CMK (cell line): ENCODE data around the gene GEMIN5.
"Not testable (repeated sequence)": the region's sequence is repeated elsewhere in the genome, so short reads cannot be mapped to it uniquely, and the experiment has no call there.

ENCODE experiments used
- DNase-seq: peaks from one replicate; pipeline ENCODE4 v3.0.0-alpha.2; 2010; ENCODE audit warnings: low read depth

Gene GEMIN5

GRCh38 chr5:154940772-154941620 is 3.0 kb upstream of the GEMIN5 start, which contains the start of gene MRPL22:
TSS of gene MRPL22 (plus strand) at chr5:154941073. CDS start at chr5:154941111, 38 bp downstream.
- DNase-seq, result peak; percentile 85

- DNase-seq, result no peak
These were observed 2.4 kb upstream of the GEMIN5 start for GRCh38 chr5:154940375-154940771.

- DNase-seq, result not testable (repeated sequence)
These were observed 1.4 kb upstream of the GEMIN5 start for GRCh38 chr5:154939387-154939786.

GRCh38 chr5:154937186-154937717 is 759 bp downstream of the GEMIN5 start:
- no peak for DNase-seq

- DNase-seq, result no peak
These were observed 3.1 kb downstream of the GEMIN5 start for GRCh38 chr5:154934881-154935280.

- no peak for DNase-seq
These were observed 4.5 kb downstream of the GEMIN5 start for GRCh38 chr5:154933537-154933936.

- DNase-seq, result no peak
These were observed 14.3 kb downstream of the GEMIN5 start for GRCh38 chr5:154923441-154924430.

GRCh38 chr5:154917757-154918156 is 20.3 kb downstream of the GEMIN5 start:
- DNase-seq, result no peak

- DNase-seq, result no peak
These were observed 21.1 kb downstream of the GEMIN5 start for GRCh38 chr5:154916874-154917273.

GRCh38 chr5:154905601-154906000 is 32.4 kb downstream of the GEMIN5 start:
- not testable (repeated sequence) for DNase-seq

GRCh38 chr5:154901913-154902312 is 36.1 kb downstream of the GEMIN5 start:
- no peak for DNase-seq

GRCh38 chr5:154901276-154901675 is 36.7 kb downstream of the GEMIN5 start:
- no peak for DNase-seq

- DNase-seq, result no peak
These were observed 37.9 kb downstream of the GEMIN5 start for GRCh38 chr5:154900066-154900465.

GRCh38 chr5:154899151-154899816 is 38.7 kb downstream of the GEMIN5 start:
- no peak for DNase-seq

GRCh38 chr5:154898210-154898609 is 39.8 kb downstream of the GEMIN5 start:
- DNase-seq, result no peak

GRCh38 chr5:154896562-154897165 is 41.3 kb downstream of the GEMIN5 start:
- no peak for DNase-seq

- no peak for DNase-seq
These were observed 42.1 kb downstream of the GEMIN5 start for GRCh38 chr5:154895606-154896561.

GRCh38 chr5:154893381-154893780 is 44.6 kb downstream of the GEMIN5 start:
- DNase-seq, result no peak

GRCh38 chr5:154892369-154892771 is 45.6 kb downstream of the GEMIN5 start:
- DNase-seq, result no peak

- no peak for DNase-seq
These were observed 52.6 kb downstream of the GEMIN5 start for GRCh38 chr5:154885439-154885838.
